ENCODE data around the gene DISC1. TPM values are rescaled to one million over a fixed set of nuclear protein-coding genes. Genes with fewer than 3 reads are reported as not detected.

Gene DISC1
- total RNA-seq, 6 experiments from 2014 or later = 1.8 to 3.3 (median 2.4) TPM

- Histone ChIP-seq H3K36me3 (no peaks in the 10 kb centered on the region), H3K27me3 (no peaks in the 10 kb centered on the region), H3K4me3 (no peak overlapping the region), H3K4me1 (no peaks in the 10 kb centered on the region), H3K27ac (no peak overlapping the region), H3K9me3 (no peaks in the 10 kb centered on the region)
- DNase-seq (no peak), ATAC-seq (no peak)
- TF ChIP-seq, protein P1, sequence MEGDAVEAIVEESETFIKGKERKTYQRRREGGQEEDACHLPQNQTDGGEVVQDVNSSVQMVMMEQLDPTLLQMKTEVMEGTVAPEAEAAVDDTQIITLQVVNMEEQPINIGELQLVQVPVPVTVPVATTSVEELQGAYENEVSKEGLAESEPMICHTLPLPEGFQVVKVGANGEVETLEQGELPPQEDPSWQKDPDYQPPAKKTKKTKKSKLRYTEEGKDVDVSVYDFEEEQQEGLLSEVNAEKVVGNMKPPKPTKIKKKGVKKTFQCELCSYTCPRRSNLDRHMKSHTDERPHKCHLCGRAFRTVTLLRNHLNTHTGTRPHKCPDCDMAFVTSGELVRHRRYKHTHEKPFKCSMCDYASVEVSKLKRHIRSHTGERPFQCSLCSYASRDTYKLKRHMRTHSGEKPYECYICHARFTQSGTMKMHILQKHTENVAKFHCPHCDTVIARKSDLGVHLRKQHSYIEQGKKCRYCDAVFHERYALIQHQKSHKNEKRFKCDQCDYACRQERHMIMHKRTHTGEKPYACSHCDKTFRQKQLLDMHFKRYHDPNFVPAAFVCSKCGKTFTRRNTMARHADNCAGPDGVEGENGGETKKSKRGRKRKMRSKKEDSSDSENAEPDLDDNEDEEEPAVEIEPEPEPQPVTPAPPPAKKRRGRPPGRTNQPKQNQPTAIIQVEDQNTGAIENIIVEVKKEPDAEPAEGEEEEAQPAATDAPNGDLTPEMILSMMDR (IDR thresholded peaks at IDR 0.05) = no peak
- TF ChIP-seq POLR2A (IDR thresholded peaks at IDR 0.05) = no peak
- WGBS (ENCODE audit: insufficient coverage, low coverage, low lambda C conversion rate, missing lambda C conversion rate) = 0% methylated on average over 1 of the region's 1 CpG
- intact Hi-C loops (cut with DNase I) = no loop called here
Measured at GRCh38 chr1:231729544-231729943, 103.0 kb downstream of the DISC1 start.

DNA sequence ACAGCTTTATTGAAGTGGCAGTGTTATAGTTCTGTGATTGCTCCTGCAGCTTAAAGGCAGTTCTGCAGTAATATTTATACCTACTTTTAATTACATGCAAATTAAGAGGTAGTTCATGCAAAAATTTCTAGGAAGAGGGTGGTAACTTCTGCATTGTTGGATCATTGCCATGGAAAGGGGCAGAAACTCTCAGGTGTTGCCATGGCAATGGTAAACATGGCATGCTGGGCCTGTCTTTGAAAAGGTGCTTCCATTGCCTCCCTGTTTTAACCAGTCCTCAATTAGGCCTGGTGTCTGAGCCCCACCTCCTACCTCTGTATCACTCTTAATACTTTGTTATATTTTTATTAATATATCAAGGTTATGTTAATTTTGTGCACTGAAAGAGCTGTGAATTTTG is 104.7 kb downstream of the DISC1 start:
- TF ChIP-seq, protein P1 (IDR thresholded peaks at IDR 0.05) = no peak
- TF ChIP-seq POLR2A (IDR thresholded peaks at IDR 0.05) = no peak
- H3K9me3 ChIP-seq = no peaks in the 10 kb centered on the region
- ATAC-seq = no peak

GRCh38 chr1:231733063-231733462 is 106.5 kb downstream of the DISC1 start:
- H3K9me3 ChIP-seq = no peaks in the 10 kb centered on the region
- no peaks in the 10 kb centered on the region for H3K36me3 ChIP-seq
- DNase-seq = no peak
- H3K4me3 ChIP-seq = no peak overlapping the region
- ATAC-seq = no peak
- no peaks in the 10 kb centered on the region for H3K4me1 ChIP-seq
- no peaks in the 10 kb centered on the region for H3K27me3 ChIP-seq
- intact Hi-C loops (cut with DNase I) = no loop called here
- no peak overlapping the region for H3K27ac ChIP-seq
- no peak for TF ChIP-seq POLR2A (IDR thresholded peaks at IDR 0.05)
- TF ChIP-seq, protein P1 (IDR thresholded peaks at IDR 0.05) = no peak

More for the DNA sequence above, 104.7 kb downstream of the DISC1 start:
- Histone ChIP-seq H3K4me3 (no peak overlapping the region), H3K36me3 (no peaks in the 10 kb centered on the region), H3K4me1 (no peaks in the 10 kb centered on the region), H3K27me3 (no peaks in the 10 kb centered on the region), H3K27ac (no peak overlapping the region)
- no peak for DNase-seq
- intact Hi-C loops (cut with DNase I) = no loop called here

- no peak overlapping the region for H3K27ac ChIP-seq
- 66% methylated on average over 2 of the region's 3 CpGs for WGBS (ENCODE audit: insufficient coverage, low coverage, low lambda C conversion rate, missing lambda C conversion rate)
Measured at GRCh38 chr1:231733672-231734071, 107.1 kb downstream of the DISC1 start.

More at GRCh38 chr1:231733672-231734071, 107.1 kb downstream of the DISC1 start:
- Histone ChIP-seq H3K9me3 (no peaks in the 10 kb centered on the region), H3K4me3 (no peak overlapping the region), H3K4me1 (no peaks in the 10 kb centered on the region), H3K36me3 (no peaks in the 10 kb centered on the region), H3K27me3 (no peaks in the 10 kb centered on the region)
- ATAC-seq (peak in 1 of 4 donors; percentile 11), DNase-seq (no peak)
- intact Hi-C loops (cut with DNase I) = no loop called here
- TF ChIP-seq, protein P1 (IDR thresholded peaks at IDR 0.05) = no peak
- no peak for TF ChIP-seq POLR2A (IDR thresholded peaks at IDR 0.05)
